GM18870 (cell line): ENCODE results near the gene DBT.
"Not testable (repeated sequence)": the region's sequence is repeated elsewhere in the genome, so short reads cannot be mapped to it uniquely, and the experiment has no call there.

Experiments used
- ATAC-seq: cut with Tn5 transposase; IDR thresholded peaks from one replicate; pipeline ENCODE4 v1.9.1; 2021; ENCODE audit warnings: moderate library complexity; ENCODE audit not compliant: unreplicated experiment

The DBT gene

GRCh38 chr1:100249537-100250257 lies at the start of gene DBT:
Gene DBT, minus strand, starts transcription at chr1:100249834. Its CDS starts 14 bp downstream, at chr1:100249820.
- ATAC-seq = peak; percentile 100

- ATAC-seq = no peak
Observed at GRCh38 chr1:100298512-100298911, 48.9 kb upstream of the DBT start.

GRCh38 chr1:100296997-100297396 lies 47.4 kb upstream of the DBT start:
- ATAC-seq = not testable (repeated sequence)

GRCh38 chr1:100296140-100296539 lies 46.5 kb upstream of the DBT start:
- ATAC-seq = no peak

GRCh38 chr1:100292711-100293110 lies 43.1 kb upstream of the DBT start:
- ATAC-seq = no peak

GRCh38 chr1:100290291-100290690 lies 40.7 kb upstream of the DBT start:
- no peak for ATAC-seq

GRCh38 chr1:100287162-100287561 lies 37.5 kb upstream of the DBT start:
- no peak for ATAC-seq

GRCh38 chr1:100284591-100284990 lies 35.0 kb upstream of the DBT start:
- ATAC-seq = no peak

- no peak for ATAC-seq
Observed at GRCh38 chr1:100279954-100280682, 30.5 kb upstream of the DBT start.

GRCh38 chr1:100279358-100279923 lies 29.8 kb upstream of the DBT start:
- no peak for ATAC-seq

GRCh38 chr1:100277866-100278265 lies 28.2 kb upstream of the DBT start:
- no peak for ATAC-seq

GRCh38 chr1:100268202-100268601 lies 18.6 kb upstream of the DBT start:
- ATAC-seq = no peak

GRCh38 chr1:100267284-100267683 lies 17.6 kb upstream of the DBT start:
- ATAC-seq = no peak

- peak; percentile 13 for ATAC-seq
Observed at GRCh38 chr1:100266741-100267140, 17.1 kb upstream of the DBT start.

- peak; percentile 94 for ATAC-seq
Observed at GRCh38 chr1:100265931-100266740, 16.5 kb upstream of the DBT start, which contains the start of gene RTCA. Gene RTCA, plus strand, starts transcription at chr1:100266216. Its CDS starts 160 bp downstream, at chr1:100266376.

- peak; percentile 31 for ATAC-seq
Observed at GRCh38 chr1:100265562-100265930, 15.9 kb upstream of the DBT start.

GRCh38 chr1:100264081-100264480 lies 14.4 kb upstream of the DBT start:
- ATAC-seq = not testable (repeated sequence)

GRCh38 chr1:100261686-100262085 lies 12.1 kb upstream of the DBT start:
- no peak for ATAC-seq

GRCh38 chr1:100258427-100258826 lies 8.8 kb upstream of the DBT start:
- not testable (repeated sequence) for ATAC-seq

GRCh38 chr1:100256273-100256672 lies 6.6 kb upstream of the DBT start:
- not testable (repeated sequence) for ATAC-seq

GRCh38 chr1:100253552-100253951 lies 3.9 kb upstream of the DBT start:
- ATAC-seq = no peak
